Measurements from ENCODE around the gene HOXB8.

DNA sequence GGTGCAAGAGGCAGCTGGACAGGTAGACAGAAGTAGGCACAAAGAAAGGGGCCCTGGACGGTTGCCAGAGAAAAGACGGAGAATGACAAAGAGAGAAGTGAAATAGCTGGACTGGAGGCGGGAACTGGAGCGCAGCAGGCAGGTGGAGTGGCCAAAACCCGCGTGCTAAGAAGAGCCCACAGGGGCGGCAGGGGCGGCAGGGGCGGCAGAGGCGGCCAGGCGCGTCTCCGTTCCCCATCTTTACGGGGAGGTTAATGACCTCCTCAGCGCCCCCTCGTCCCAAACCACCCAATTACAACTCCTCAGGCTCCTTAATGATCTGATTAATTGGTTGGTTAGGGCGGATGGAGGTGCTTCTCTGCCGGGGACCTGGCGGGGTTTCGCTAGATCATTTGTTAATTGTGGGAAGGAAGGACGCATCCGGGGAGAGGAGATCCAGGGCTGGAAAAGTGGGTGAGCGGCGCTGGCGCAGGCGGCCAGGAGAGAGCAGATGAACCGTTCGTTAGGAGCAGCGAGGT lies 26.5 kb upstream of the HOXB8 start:
- TF ChIP-seq EZH2 (IDR thresholded peaks at IDR 0.05; ENCODE audit: borderline replicate concordance, control insufficient read depth, low read depth, low read length) (no peak), TARDBP (IDR thresholded peaks at IDR 0.05; ENCODE audit: borderline replicate concordance) (no peak), KDM1A (IDR thresholded peaks at IDR 0.05; ENCODE audit: borderline replicate concordance) (no peak), SRF (IDR thresholded peaks at IDR 0.05; ENCODE audit: low read depth in 2 of 2, low read length in 2 of 2) (no peak), RAD21 (IDR thresholded peaks at IDR 0.05; ENCODE audit: insufficient read depth, low read depth, low read length) (no peak), JUND (IDR thresholded peaks at IDR 0.05; ENCODE audit: low read depth, low read length) (no peak), POLR2A (IDR thresholded peaks at IDR 0.05; ENCODE audit: low read depth, low read length) (no peak), ESRRA (IDR thresholded peaks at IDR 0.05; ENCODE audit: low read length) (no peak)
- TF ChIP-seq, protein P1, sequence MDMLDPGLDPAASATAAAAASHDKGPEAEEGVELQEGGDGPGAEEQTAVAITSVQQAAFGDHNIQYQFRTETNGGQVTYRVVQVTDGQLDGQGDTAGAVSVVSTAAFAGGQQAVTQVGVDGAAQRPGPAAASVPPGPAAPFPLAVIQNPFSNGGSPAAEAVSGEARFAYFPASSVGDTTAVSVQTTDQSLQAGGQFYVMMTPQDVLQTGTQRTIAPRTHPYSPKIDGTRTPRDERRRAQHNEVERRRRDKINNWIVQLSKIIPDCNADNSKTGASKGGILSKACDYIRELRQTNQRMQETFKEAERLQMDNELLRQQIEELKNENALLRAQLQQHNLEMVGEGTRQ (IDR thresholded peaks at IDR 0.05; ENCODE audit: borderline replicate concordance, low read depth, low read length) = no peak
- TF ChIP-seq, protein P2, sequence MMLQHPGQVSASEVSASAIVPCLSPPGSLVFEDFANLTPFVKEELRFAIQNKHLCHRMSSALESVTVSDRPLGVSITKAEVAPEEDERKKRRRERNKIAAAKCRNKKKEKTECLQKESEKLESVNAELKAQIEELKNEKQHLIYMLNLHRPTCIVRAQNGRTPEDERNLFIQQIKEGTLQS (IDR thresholded peaks at IDR 0.05; ENCODE audit: borderline replicate concordance, extremely low read depth, low read depth, low read length) = no peak
- TF ChIP-seq, protein P3, sequence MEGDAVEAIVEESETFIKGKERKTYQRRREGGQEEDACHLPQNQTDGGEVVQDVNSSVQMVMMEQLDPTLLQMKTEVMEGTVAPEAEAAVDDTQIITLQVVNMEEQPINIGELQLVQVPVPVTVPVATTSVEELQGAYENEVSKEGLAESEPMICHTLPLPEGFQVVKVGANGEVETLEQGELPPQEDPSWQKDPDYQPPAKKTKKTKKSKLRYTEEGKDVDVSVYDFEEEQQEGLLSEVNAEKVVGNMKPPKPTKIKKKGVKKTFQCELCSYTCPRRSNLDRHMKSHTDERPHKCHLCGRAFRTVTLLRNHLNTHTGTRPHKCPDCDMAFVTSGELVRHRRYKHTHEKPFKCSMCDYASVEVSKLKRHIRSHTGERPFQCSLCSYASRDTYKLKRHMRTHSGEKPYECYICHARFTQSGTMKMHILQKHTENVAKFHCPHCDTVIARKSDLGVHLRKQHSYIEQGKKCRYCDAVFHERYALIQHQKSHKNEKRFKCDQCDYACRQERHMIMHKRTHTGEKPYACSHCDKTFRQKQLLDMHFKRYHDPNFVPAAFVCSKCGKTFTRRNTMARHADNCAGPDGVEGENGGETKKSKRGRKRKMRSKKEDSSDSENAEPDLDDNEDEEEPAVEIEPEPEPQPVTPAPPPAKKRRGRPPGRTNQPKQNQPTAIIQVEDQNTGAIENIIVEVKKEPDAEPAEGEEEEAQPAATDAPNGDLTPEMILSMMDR (IDR thresholded peaks at IDR 0.05 in 2 of 3, conservative IDR thresholded peaks at IDR 0.05 in 1 of 3; ENCODE audit: control insufficient read depth in 2 of 3, extremely low read depth in 1 of 3, insufficient read depth in 1 of 3, low read depth in 3 of 3, low read length in 3 of 3) = no peak
